GM18498 (cell line): Measurements from ENCODE around the gene B3GALT6.

Experiments used
- ATAC-seq: cut with Tn5 transposase; IDR thresholded peaks from one replicate; pipeline ENCODE4 v1.9.1; 2021; ENCODE audit warnings: mild to moderate bottlenecking, moderate library complexity; ENCODE audit not compliant: unreplicated experiment

The B3GALT6 gene

GRCh38 chr1:1259951-1260600, 28.0 kb downstream of the B3GALT6 start:
- ATAC-seq, result no peak

- ATAC-seq, result no peak
Observed at GRCh38 chr1:1260843-1261560, 29.0 kb downstream of the B3GALT6 start.

GRCh38 chr1:1262071-1262470, 30.0 kb downstream of the B3GALT6 start:
- no peak for ATAC-seq

DNA sequence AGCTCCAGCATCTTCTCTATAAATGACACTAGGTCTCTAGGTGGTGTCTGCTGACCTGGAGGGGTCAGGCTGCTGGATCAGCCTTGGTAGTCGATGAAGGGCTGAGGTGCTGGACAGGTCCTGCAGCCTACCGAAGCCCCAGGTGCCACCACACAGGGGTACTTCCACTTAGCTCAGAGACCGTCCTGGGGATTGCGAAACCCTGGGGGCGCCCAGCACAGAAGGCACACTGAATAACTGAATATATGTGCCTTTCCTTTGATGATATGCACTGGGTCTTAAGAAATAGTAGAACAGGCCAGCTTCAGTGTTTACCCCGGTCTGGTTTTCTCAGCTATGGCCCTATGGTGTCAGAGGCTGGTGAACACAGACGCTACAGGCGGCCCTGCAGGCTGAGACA, 30.7 kb downstream of the B3GALT6 start:
- no peak for ATAC-seq

DNA sequence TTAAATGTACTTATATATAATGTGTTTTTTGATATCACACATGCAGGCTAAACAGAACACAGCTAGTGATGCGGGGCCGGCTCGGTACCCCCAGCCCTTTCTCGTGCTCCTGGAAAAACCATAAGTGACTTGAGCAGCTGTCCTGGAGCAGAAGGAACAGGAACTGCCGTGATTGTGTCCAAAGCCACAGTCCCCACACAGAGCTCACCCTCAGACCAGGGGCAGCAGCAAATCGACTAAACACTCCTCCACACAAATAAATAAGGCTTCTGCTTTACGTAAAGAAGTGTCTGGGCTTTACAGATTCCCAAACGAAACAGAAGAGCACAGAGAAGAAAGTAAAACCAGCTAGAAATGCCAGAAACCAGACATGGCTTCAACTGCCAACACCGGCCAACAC, 32.0 kb downstream of the B3GALT6 start:
- ATAC-seq, result no peak

DNA sequence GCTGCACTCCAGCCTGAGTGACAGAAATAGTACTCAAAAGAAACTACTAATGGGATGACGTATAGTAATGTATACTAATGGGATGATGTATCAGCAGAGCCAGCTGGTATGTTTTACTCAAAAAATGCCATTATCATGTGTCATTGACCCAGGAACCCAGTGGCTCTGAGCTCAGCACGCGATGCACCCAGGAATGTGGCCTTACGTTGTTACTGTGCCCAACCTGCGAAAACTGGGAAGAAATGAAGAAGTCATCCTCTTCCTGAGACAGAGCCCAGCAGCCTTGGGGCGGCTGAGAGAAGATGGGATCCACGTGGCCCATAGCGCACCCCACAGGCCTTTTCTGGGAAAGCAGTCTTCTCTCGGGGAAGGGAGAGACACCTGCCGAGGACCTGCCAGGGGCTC, 32.8 kb downstream of the B3GALT6 start:
- no peak for ATAC-seq

GRCh38 chr1:1267488-1268283, 35.6 kb downstream of the B3GALT6 start:
- no peak for ATAC-seq

DNA sequence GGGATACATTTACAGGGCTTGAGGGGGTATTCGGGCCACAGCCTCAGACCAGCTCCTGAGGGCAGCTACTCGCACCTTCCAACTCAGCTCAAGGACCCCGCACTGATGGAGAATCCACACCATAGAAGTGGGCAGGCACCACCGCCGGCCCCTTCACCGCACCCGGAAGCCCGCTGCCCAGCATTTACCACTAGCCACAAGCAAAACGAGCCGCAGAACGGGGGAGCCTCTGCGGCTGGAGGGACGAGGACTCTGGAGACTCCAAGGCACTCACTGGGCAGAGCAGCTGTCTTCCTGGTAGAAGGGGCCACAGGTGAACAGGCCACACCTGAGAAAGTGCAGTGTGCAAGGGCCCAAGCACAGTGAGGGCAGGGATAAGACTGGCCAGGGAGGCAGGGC, 36.2 kb downstream of the B3GALT6 start:
- ATAC-seq, result no peak

- no peak for ATAC-seq
Observed at GRCh38 chr1:1270813-1271212, 38.8 kb downstream of the B3GALT6 start.

GRCh38 chr1:1272341-1273208, 40.5 kb downstream of the B3GALT6 start:
- peak; percentile 3 for ATAC-seq

DNA sequence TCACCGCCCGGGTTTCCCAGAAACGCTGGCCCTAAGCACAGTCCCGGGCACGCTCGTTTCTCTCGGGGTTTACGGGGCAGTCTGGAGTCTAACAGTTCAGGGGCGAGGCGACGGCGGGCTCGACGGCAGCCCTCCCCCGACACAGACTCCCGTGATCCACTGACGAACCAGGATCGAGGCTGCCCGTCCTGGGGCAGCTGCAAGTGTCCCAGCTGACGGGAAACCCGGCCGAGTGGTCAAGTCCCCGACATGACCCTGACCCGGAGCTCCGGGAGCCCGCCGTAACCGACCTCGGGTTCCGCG, 41.1 kb downstream of the B3GALT6 start:
- peak; percentile 18 for ATAC-seq

GRCh38 chr1:1273512-1274298, 41.7 kb downstream of the B3GALT6 start, which contains the start of gene UBE2J2:
Gene UBE2J2 (minus strand): TSS chr1:1273854. CDS start chr1:1267992, 5,862 bp downstream.
- ATAC-seq, result peak; percentile 89

DNA sequence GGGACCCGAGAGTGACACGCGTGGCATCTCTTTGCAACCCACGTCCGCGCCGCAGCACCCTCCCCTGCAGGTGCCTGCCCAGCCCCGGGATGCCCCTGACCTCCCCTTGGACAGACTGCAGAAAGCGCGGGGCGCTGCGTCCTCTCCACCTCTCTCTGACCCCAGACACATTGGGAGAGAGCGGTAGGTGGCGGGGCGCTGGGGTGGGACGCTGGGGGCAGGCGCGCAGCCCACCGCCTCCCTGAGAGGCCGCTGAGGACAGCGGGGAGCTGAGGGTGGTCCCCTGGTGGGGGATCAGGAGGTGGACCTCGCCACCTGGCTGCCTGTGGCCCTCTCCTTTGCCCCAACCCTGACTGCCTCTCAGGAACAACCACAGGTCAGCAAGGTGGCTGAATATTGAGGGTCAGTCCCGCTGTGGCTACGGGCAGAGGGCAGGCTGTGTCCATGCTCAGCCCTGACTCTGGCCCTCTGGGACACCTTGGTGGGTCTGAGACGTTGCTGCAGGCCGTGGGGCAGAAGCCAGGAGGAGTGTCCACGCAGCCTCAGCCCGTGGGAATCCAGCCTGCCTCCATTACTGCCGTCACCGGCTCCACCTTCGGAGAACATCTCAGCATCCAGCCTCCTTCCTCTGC, 42.4 kb downstream of the B3GALT6 start:
- peak; percentile 26 for ATAC-seq

GRCh38 chr1:1274931-1275431, 42.9 kb downstream of the B3GALT6 start:
- no peak for ATAC-seq

GRCh38 chr1:1275836-1276235, 43.8 kb downstream of the B3GALT6 start:
- ATAC-seq, result no peak

DNA sequence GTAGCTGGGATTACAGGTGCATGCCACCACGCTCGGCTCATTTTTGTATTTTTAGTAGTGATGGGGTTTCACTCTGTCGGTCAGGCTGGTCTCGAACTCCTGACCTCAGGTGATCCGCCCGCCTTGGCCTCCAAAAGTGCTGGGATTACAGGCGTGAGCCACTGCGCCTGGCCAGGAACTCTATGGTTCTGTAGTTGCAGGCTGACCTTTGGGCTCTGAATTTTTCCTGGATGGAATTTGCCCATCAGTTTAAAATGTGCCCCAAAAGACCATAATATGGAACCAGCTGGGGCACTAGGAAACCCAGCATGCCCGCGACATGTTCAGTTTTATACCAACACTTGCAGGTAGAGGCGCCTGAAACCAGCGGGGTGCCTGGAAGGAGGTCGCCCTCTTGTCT, 46.6 kb downstream of the B3GALT6 start:
- ATAC-seq, result no peak

- ATAC-seq, result no peak
Observed at GRCh38 chr1:1279028-1279427, 47.0 kb downstream of the B3GALT6 start.

DNA sequence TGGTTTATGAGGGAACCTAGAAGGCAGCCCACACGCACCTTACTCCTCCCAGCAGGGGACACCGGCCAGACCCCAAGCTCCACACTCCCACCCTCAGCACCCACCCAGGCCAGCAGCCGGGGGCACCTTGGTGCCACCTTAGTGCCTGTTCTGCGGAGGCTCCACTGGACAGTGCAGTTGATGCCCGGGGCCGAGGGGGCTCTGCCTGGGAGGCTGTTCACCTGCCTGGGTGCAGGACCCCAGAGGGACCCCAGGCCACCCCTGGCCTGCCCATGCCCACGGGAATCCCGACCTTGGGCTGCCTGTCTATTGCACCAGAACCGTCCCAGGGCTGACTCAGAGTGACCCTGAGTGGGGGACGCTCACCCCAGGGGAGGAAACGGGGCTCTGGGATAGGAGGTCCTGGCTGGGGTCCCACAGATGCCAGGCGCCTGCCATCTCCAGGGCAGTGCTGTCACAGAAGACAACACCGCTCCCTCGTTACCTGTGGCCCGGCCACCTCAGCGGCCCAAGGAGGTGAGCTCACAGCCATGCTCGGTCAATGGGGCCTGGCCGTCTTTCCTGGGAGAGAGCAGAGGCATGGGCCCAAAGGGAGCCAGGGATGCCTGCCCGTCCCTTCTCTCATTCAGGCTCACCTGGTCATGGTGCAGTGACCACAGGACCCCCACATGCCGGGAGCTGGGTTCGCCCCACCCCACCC, 48.9 kb downstream of the B3GALT6 start:
- no peak for ATAC-seq
